Mucosa of descending colon (tissue), 3 donors: ENCODE measurements around the gene ESD. TPM values are rescaled to one million over a fixed set of nuclear protein-coding genes. Genes with fewer than 3 reads are reported as not detected.

ENCODE experiments used
- ATAC-seq: fragments of 200-7000 bp; cut with Tn5 transposase; one replicate; pipeline ENCODE4 v1.9.1; 2020; ENCODE audit warnings: mild to moderate bottlenecking, moderate library complexity
- DNase-seq, 3 donors: peaks; one replicate each; pipeline ENCODE4 v3.0.0-alpha.2; 2020
- H3K36me3 ChIP-seq: fragments of 200-600 bp; one replicate; pipeline ENCODE4 v1.8.0; 2021; ENCODE audit warnings: low read depth, mild to moderate bottlenecking
- H3K4me1 ChIP-seq: fragments of 200-600 bp; one replicate; pipeline ENCODE4 v1.8.0; 2021; ENCODE audit warnings: low read depth, mild to moderate bottlenecking
- H3K4me3 ChIP-seq: fragments of 200-600 bp; one replicate; pipeline ENCODE4 v1.8.0; 2021; ENCODE audit warnings: mild to moderate bottlenecking
- H3K9me3 ChIP-seq: fragments of 200-600 bp; one replicate; pipeline ENCODE4 v1.8.0; 2021; ENCODE audit warnings: mild to moderate bottlenecking
- CTCF ChIP-seq: fragments of 200-600 bp; IDR thresholded peaks from one replicate; pipeline ENCODE4 v1.8.0; 2022; ENCODE audit warnings: antibody characterized with exemption, mild to moderate bottlenecking
- intact Hi-C, 2 donors: fragments of 100-400 bp; cut with DNase I in 1 of 2; cut with micrococcal nuclease in 1 of 2; formaldehyde crosslinking; loops; one replicate each; pipeline versions ENCODE4 v1.11.0 to v1.11.1; 2022; cut with DNase I, micrococcal nuclease
- total RNA-seq, 3 donors: library from RNA; stranded (reverse); fragmentation: NEBNext Ultra II Directional in 2 of 3; extraction: Animal tissue kit (Norgen Biotek cat#: 25700) in 2 of 3; gene quantifications; one replicate each; pipeline versions ENCODE4 v1.2.1 to v1.2.4, GENCODE V29; 2021 to 2023
- donor health status: DM: no; HTN: no; CAD: no; lungs with moderate emphysema.
- donor health status: DM: no; HTN: no; CAD: no.
- donor health status: DM: no; HTN: yes; CAD: no.

Gene ESD
- total RNA-seq, 3 donors from 2014 or later: 86.1 to 98.0 (median 97.0) TPM

- Histone ChIP-seq H3K4me1 (no peaks in the 10 kb centered on the region), H3K9me3 (no peaks in the 10 kb centered on the region), H3K36me3 (no peaks in the 10 kb centered on the region), H3K4me3 (no peak overlapping the region)
- ATAC-seq: no peak
- no peak for DNase-seq
- TF ChIP-seq CTCF: no peak
- intact Hi-C loops: no loop called here
These were observed 60.2 kb downstream of the ESD start for GRCh38 chr13:46736541-46737310.

- no peaks in the 10 kb centered on the region for H3K9me3 ChIP-seq
- ATAC-seq: no peak
- intact Hi-C loops: no loop called here
- H3K36me3 ChIP-seq: no peaks in the 10 kb centered on the region
- DNase-seq: no peak
- TF ChIP-seq CTCF: no peak
- no peaks in the 10 kb centered on the region for H3K4me1 ChIP-seq
- H3K4me3 ChIP-seq: no peak overlapping the region
These were observed 61.5 kb downstream of the ESD start for GRCh38 chr13:46735425-46735824.

GRCh38 chr13:46731535-46731934, 65.4 kb downstream of the ESD start:
- no peak for ATAC-seq
- no peak for TF ChIP-seq CTCF
- no peak for DNase-seq
- Histone ChIP-seq H3K4me1 (no peaks in the 10 kb centered on the region), H3K4me3 (no peak overlapping the region), H3K36me3 (no peaks in the 10 kb centered on the region), H3K9me3 (no peaks in the 10 kb centered on the region)
- intact Hi-C loops: no loop called here

- no peak for ATAC-seq
- Histone ChIP-seq H3K4me3 (no peak overlapping the region), H3K4me1 (no peaks in the 10 kb centered on the region), H3K36me3 (no peaks in the 10 kb centered on the region), H3K9me3 (no peaks in the 10 kb centered on the region)
- no peak for DNase-seq
- no peak for TF ChIP-seq CTCF
- intact Hi-C loops: no loop called here
These were observed 68.2 kb downstream of the ESD start for GRCh38 chr13:46728777-46729176.

GRCh38 chr13:46726347-46726746, 70.6 kb downstream of the ESD start:
- H3K36me3 ChIP-seq: no peaks in the 10 kb centered on the region
- H3K4me3 ChIP-seq: no peak overlapping the region
- DNase-seq (no peak), ATAC-seq (no peak)
- H3K9me3 ChIP-seq: no peaks in the 10 kb centered on the region
- intact Hi-C loops: no loop called here
- H3K4me1 ChIP-seq: no peaks in the 10 kb centered on the region
- no peak for TF ChIP-seq CTCF

Other genes with a start within 250 kb of the ESD start
- 10 to 100 TPM; 13.4 to 44.1 (median 16.1) TPM for gene LRCH1, start 244.0 kb downstream of the ESD start, total RNA-seq
- under 1 TPM; 0.09 to 0.58 (median 0.54) TPM for gene HTR2A, start 99.9 kb upstream of the ESD start, total RNA-seq